Thyroid gland (tissue), 4 donors: Measurements from ENCODE around the gene SLC5A4.
"Not testable (repeated sequence)": the region's sequence is repeated elsewhere in the genome, so short reads cannot be mapped to it uniquely, and the experiment has no call there.

Experiments used
- POLR2A ChIP-seq, 2 donors: fragments of 450-650 bp; IDR thresholded peaks; one replicate each; pipeline ENCODE4 v1.6.1; 2017; ENCODE audit warnings: antibody characterized with exemption in 2 of 2, mild to moderate bottlenecking in 2 of 2, moderate library complexity in 1 of 2
- TF ChIP-seq, protein P1 (sequence below), 6 experiments: fragments of 200-600 bp in 3 of 6; fragments of 450-650 bp in 3 of 6; sonication (generic) in 3 of 6; IDR thresholded peaks; one replicate each; pipeline ENCODE4 v1.5.1; 2016 to 2019; ENCODE audit warnings: antibody characterized with exemption in 6 of 6, mild to moderate bottlenecking in 2 of 6, inconsistent platforms in 1 of 6, moderate library complexity in 1 of 6

DNA sequence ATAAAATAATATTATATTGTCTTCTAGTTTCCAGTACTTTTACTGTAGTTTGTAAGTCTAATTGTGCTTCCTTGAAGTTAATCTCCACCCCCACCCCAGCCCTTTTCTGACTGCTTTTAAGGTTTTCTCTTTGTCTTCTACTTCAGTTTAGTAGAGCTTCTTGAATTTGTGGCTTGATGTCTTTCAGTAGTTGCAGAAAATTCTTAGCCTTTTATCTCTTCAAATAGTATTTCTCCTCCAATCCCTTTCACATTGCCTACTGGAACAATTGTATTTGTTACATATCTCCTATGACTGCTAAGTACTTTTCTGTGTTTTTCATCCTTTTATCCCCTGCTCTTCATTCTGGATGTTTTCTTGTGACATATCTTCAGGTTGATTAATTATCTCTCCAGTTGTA is 38.8 kb upstream of the SLC5A4 start:
- TF ChIP-seq, protein P1, sequence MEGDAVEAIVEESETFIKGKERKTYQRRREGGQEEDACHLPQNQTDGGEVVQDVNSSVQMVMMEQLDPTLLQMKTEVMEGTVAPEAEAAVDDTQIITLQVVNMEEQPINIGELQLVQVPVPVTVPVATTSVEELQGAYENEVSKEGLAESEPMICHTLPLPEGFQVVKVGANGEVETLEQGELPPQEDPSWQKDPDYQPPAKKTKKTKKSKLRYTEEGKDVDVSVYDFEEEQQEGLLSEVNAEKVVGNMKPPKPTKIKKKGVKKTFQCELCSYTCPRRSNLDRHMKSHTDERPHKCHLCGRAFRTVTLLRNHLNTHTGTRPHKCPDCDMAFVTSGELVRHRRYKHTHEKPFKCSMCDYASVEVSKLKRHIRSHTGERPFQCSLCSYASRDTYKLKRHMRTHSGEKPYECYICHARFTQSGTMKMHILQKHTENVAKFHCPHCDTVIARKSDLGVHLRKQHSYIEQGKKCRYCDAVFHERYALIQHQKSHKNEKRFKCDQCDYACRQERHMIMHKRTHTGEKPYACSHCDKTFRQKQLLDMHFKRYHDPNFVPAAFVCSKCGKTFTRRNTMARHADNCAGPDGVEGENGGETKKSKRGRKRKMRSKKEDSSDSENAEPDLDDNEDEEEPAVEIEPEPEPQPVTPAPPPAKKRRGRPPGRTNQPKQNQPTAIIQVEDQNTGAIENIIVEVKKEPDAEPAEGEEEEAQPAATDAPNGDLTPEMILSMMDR (IDR thresholded peaks at IDR 0.05), result not testable (repeated sequence)
- not testable (repeated sequence) for TF ChIP-seq POLR2A (IDR thresholded peaks at IDR 0.05)
